ENCODE results near the gene IFNAR2. TPM values are rescaled to one million over a fixed set of nuclear protein-coding genes. Genes with fewer than 3 reads are reported as not detected.

The IFNAR2 gene
- 2.3 and 3.7 TPM in 2 replicates for total RNA-seq

GRCh38 chr21:33229784-33230544, at the start of gene IFNAR2:
Gene IFNAR2, plus strand, starts transcription at chr21:33229938. Its CDS starts 11,985 bp downstream, at chr21:33241923.

DNA sequence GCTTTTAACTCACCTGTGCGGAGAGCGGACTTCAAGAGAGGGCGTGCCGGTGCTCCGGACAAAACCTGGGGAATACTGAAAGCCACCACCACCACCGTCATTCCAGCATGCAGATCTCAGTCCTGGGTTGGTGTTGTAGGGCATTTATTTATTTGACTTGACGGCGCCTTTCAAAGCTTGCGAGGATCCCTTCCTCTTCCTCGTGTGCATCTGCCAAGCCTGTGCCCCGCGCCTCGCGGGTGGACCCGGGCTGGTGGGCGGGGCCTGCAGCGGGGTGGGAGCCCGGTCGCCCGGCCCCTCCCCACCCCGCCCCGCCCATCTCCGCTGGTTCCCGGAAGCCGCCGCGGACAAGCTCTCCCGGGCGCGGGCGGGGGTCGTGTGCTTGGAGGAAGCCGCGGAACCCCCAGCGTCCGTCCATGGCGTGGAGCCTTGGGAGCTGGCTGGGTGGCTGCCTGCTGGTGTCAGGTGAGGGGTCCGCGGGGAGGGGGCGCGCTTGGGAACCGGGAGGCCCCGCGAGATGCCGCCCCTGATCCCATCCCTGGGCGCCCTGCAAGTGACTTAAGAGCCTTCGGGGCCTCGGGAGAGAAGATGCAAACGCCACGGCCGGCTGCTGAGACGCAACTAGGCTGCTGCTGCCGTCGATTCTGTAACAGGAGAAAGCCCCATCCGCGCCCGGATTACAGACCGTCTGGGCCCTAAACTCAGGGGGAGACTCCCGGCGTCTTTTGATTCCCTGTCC, 36.5 kb downstream of the IFNAR2 start, which contains the start of gene IL10RB:
Gene IL10RB, plus strand, starts transcription at position 318 of the 739 bp plus-strand sequence. Its CDS starts 99 bp downstream, at position 417.

Other genes starting within 250 kb of the IFNAR2 start
- gene OLIG2, start 204.0 kb upstream of the IFNAR2 start, total RNA-seq = not detected in 2 replicates
- not detected in 2 replicates for gene OLIG1, start 159.8 kb upstream of the IFNAR2 start, total RNA-seq
- 35.6 and 37.3 TPM in 2 replicates for gene IL10RB, start 36.4 kb downstream of the IFNAR2 start, total RNA-seq
- gene IFNAR1, start 95.0 kb downstream of the IFNAR2 start, total RNA-seq = 12.9 and 19.4 TPM in 2 replicates
- 54.4 and 72.9 TPM in 2 replicates for gene IFNGR2, start 173.5 kb downstream of the IFNAR2 start, total RNA-seq

All from subcutaneous preadipocyte (primary cell).